ENCODE data around the gene DOP1A.

DOP1A gene

GRCh38 chr6:83113258-83113657 is 45.8 kb downstream of the DOP1A start:
- no peak overlapping the region for H3K4me3 ChIP-seq (ENCODE audit: low read depth in 1 of 2, low read length in 2 of 2)
- no peak overlapping the region for H3K27ac ChIP-seq (ENCODE audit: low read depth, low read length)
- peaks cover 13 to 35% of the 10 kb centered on the region in 2 donors for H3K36me3 ChIP-seq (ENCODE audit: control insufficient read depth in 1 of 2, insufficient read depth in 2 of 2, low read length in 2 of 2)
- no peaks in the 10 kb centered on the region for H3K4me1 ChIP-seq (ENCODE audit: control insufficient read depth in 1 of 2, insufficient read depth in 2 of 2, low read length in 2 of 2)
- H3K27me3 ChIP-seq (ENCODE audit: control insufficient read depth in 1 of 2, insufficient read depth in 2 of 2, low read length in 2 of 2): no peaks in the 10 kb centered on the region
- H3K9ac ChIP-seq (ENCODE audit: low read depth in 1 of 2, low read length in 2 of 2): no peak overlapping the region
- no peaks in the 10 kb centered on the region for H3K9me3 ChIP-seq (ENCODE audit: control insufficient read depth in 1 of 2, low read length in 2 of 2)

- Histone ChIP-seq H3K27ac (ENCODE audit: low read depth, low read length) (no peak overlapping the region), H3K4me3 (ENCODE audit: low read depth in 1 of 2, low read length in 2 of 2) (no peak overlapping the region), H3K4me1 (ENCODE audit: control insufficient read depth in 1 of 2, insufficient read depth in 2 of 2, low read length in 2 of 2) (no peaks in the 10 kb centered on the region), H3K36me3 (ENCODE audit: control insufficient read depth in 1 of 2, insufficient read depth in 2 of 2, low read length in 2 of 2) (peaks cover 12 to 33% of the 10 kb centered on the region in 2 donors), H3K9ac (ENCODE audit: low read depth in 1 of 2, low read length in 2 of 2) (no peak overlapping the region), H3K27me3 (ENCODE audit: control insufficient read depth in 1 of 2, insufficient read depth in 2 of 2, low read length in 2 of 2) (no peaks in the 10 kb centered on the region), H3K9me3 (ENCODE audit: control insufficient read depth in 1 of 2, low read length in 2 of 2) (no peaks in the 10 kb centered on the region)
These were observed 46.7 kb downstream of the DOP1A start for GRCh38 chr6:83114164-83114563.

GRCh38 chr6:83117802-83118201 is 50.3 kb downstream of the DOP1A start:
- Histone ChIP-seq H3K9ac (ENCODE audit: low read depth in 1 of 2, low read length in 2 of 2) (no peak overlapping the region), H3K27me3 (ENCODE audit: control insufficient read depth in 1 of 2, insufficient read depth in 2 of 2, low read length in 2 of 2) (no peaks in the 10 kb centered on the region), H3K27ac (ENCODE audit: low read depth, low read length) (no peak overlapping the region), H3K4me3 (ENCODE audit: low read depth in 1 of 2, low read length in 2 of 2) (no peak overlapping the region), H3K9me3 (ENCODE audit: control insufficient read depth in 1 of 2, low read length in 2 of 2) (no peaks in the 10 kb centered on the region), H3K36me3 (ENCODE audit: control insufficient read depth in 1 of 2, insufficient read depth in 2 of 2, low read length in 2 of 2) (peaks cover 12 to 27% of the 10 kb centered on the region in 2 donors), H3K4me1 (ENCODE audit: control insufficient read depth in 1 of 2, insufficient read depth in 2 of 2, low read length in 2 of 2) (no peaks in the 10 kb centered on the region)

GRCh38 chr6:83119742-83120300 is 52.4 kb downstream of the DOP1A start:
- no peaks in the 10 kb centered on the region for H3K9me3 ChIP-seq (ENCODE audit: control insufficient read depth in 1 of 2, low read length in 2 of 2)
- H3K36me3 ChIP-seq (ENCODE audit: control insufficient read depth in 1 of 2, insufficient read depth in 2 of 2, low read length in 2 of 2): peaks cover 23 to 45% of the 10 kb centered on the region in 2 donors
- no peak overlapping the region for H3K9ac ChIP-seq (ENCODE audit: low read depth in 1 of 2, low read length in 2 of 2)
- H3K27me3 ChIP-seq (ENCODE audit: control insufficient read depth in 1 of 2, insufficient read depth in 2 of 2, low read length in 2 of 2): no peaks in the 10 kb centered on the region
- no peaks in the 10 kb centered on the region for H3K4me1 ChIP-seq (ENCODE audit: control insufficient read depth in 1 of 2, insufficient read depth in 2 of 2, low read length in 2 of 2)
- H3K27ac ChIP-seq (ENCODE audit: low read depth, low read length): no peak overlapping the region
- no peak overlapping the region for H3K4me3 ChIP-seq (ENCODE audit: low read depth in 1 of 2, low read length in 2 of 2)

- no peak overlapping the region for H3K9ac ChIP-seq (ENCODE audit: low read depth in 1 of 2, low read length in 2 of 2)
- H3K36me3 ChIP-seq (ENCODE audit: control insufficient read depth in 1 of 2, insufficient read depth in 2 of 2, low read length in 2 of 2): peaks cover 40 to 74% of the 10 kb centered on the region in 2 donors
- no peaks in the 10 kb centered on the region for H3K4me1 ChIP-seq (ENCODE audit: control insufficient read depth in 1 of 2, insufficient read depth in 2 of 2, low read length in 2 of 2)
- H3K9me3 ChIP-seq (ENCODE audit: control insufficient read depth in 1 of 2, low read length in 2 of 2): no peaks in the 10 kb centered on the region
- H3K4me3 ChIP-seq (ENCODE audit: low read depth in 1 of 2, low read length in 2 of 2): no peak overlapping the region
- no peak overlapping the region for H3K27ac ChIP-seq (ENCODE audit: low read depth, low read length)
- H3K27me3 ChIP-seq (ENCODE audit: control insufficient read depth in 1 of 2, insufficient read depth in 2 of 2, low read length in 2 of 2): no peaks in the 10 kb centered on the region
These were observed 57.1 kb downstream of the DOP1A start for GRCh38 chr6:83124553-83124952.

GRCh38 chr6:83125425-83125824 is 58.0 kb downstream of the DOP1A start:
- Histone ChIP-seq H3K27me3 (ENCODE audit: control insufficient read depth in 1 of 2, insufficient read depth in 2 of 2, low read length in 2 of 2) (no peaks in the 10 kb centered on the region), H3K4me3 (ENCODE audit: low read depth in 1 of 2, low read length in 2 of 2) (no peak overlapping the region), H3K9ac (ENCODE audit: low read depth in 1 of 2, low read length in 2 of 2) (no peak overlapping the region), H3K4me1 (ENCODE audit: control insufficient read depth in 1 of 2, insufficient read depth in 2 of 2, low read length in 2 of 2) (no peaks in the 10 kb centered on the region), H3K27ac (ENCODE audit: low read depth, low read length) (no peak overlapping the region), H3K36me3 (ENCODE audit: control insufficient read depth in 1 of 2, insufficient read depth in 2 of 2, low read length in 2 of 2) (peaks cover 42 to 78% of the 10 kb centered on the region in 2 donors), H3K9me3 (ENCODE audit: control insufficient read depth in 1 of 2, low read length in 2 of 2) (no peaks in the 10 kb centered on the region)

GRCh38 chr6:83126223-83126622 is 58.8 kb downstream of the DOP1A start:
- Histone ChIP-seq H3K27ac (ENCODE audit: low read depth, low read length) (no peak overlapping the region), H3K27me3 (ENCODE audit: control insufficient read depth in 1 of 2, insufficient read depth in 2 of 2, low read length in 2 of 2) (no peaks in the 10 kb centered on the region), H3K9ac (ENCODE audit: low read depth in 1 of 2, low read length in 2 of 2) (no peak overlapping the region), H3K4me3 (ENCODE audit: low read depth in 1 of 2, low read length in 2 of 2) (no peak overlapping the region), H3K36me3 (ENCODE audit: control insufficient read depth in 1 of 2, insufficient read depth in 2 of 2, low read length in 2 of 2) (peaks cover 41 to 73% of the 10 kb centered on the region in 2 donors), H3K9me3 (ENCODE audit: control insufficient read depth in 1 of 2, low read length in 2 of 2) (no peaks in the 10 kb centered on the region), H3K4me1 (ENCODE audit: control insufficient read depth in 1 of 2, insufficient read depth in 2 of 2, low read length in 2 of 2) (no peaks in the 10 kb centered on the region)

GRCh38 chr6:83126807-83127206 is 59.3 kb downstream of the DOP1A start:
- Histone ChIP-seq H3K4me3 (ENCODE audit: low read depth in 1 of 2, low read length in 2 of 2) (no peak overlapping the region), H3K27ac (ENCODE audit: low read depth, low read length) (no peak overlapping the region), H3K36me3 (ENCODE audit: control insufficient read depth in 1 of 2, insufficient read depth in 2 of 2, low read length in 2 of 2) (peaks cover 43 to 71% of the 10 kb centered on the region in 2 donors)

GRCh38 chr6:83127258-83127657 is 59.8 kb downstream of the DOP1A start:
- Histone ChIP-seq H3K4me3 (ENCODE audit: low read depth in 1 of 2, low read length in 2 of 2) (no peak overlapping the region), H3K36me3 (ENCODE audit: control insufficient read depth in 1 of 2, insufficient read depth in 2 of 2, low read length in 2 of 2) (peaks cover 42 to 71% of the 10 kb centered on the region in 2 donors), H3K27me3 (ENCODE audit: control insufficient read depth in 1 of 2, insufficient read depth in 2 of 2, low read length in 2 of 2) (no peaks in the 10 kb centered on the region), H3K4me1 (ENCODE audit: control insufficient read depth in 1 of 2, insufficient read depth in 2 of 2, low read length in 2 of 2) (no peaks in the 10 kb centered on the region), H3K9ac (ENCODE audit: low read depth in 1 of 2, low read length in 2 of 2) (no peak overlapping the region), H3K27ac (ENCODE audit: low read depth, low read length) (no peak overlapping the region), H3K9me3 (ENCODE audit: control insufficient read depth in 1 of 2, low read length in 2 of 2) (no peaks in the 10 kb centered on the region)

More at GRCh38 chr6:83126807-83127206, 59.3 kb downstream of the DOP1A start:
- Histone ChIP-seq H3K9me3 (ENCODE audit: control insufficient read depth in 1 of 2, low read length in 2 of 2) (no peaks in the 10 kb centered on the region), H3K27me3 (ENCODE audit: control insufficient read depth in 1 of 2, insufficient read depth in 2 of 2, low read length in 2 of 2) (no peaks in the 10 kb centered on the region), H3K4me1 (ENCODE audit: control insufficient read depth in 1 of 2, insufficient read depth in 2 of 2, low read length in 2 of 2) (no peaks in the 10 kb centered on the region), H3K9ac (ENCODE audit: low read depth in 1 of 2, low read length in 2 of 2) (no peak overlapping the region)

GRCh38 chr6:83127976-83128375 is 60.5 kb downstream of the DOP1A start:
- Histone ChIP-seq H3K4me1 (ENCODE audit: control insufficient read depth in 1 of 2, insufficient read depth in 2 of 2, low read length in 2 of 2) (no peaks in the 10 kb centered on the region), H3K4me3 (ENCODE audit: low read depth in 1 of 2, low read length in 2 of 2) (no peak overlapping the region), H3K36me3 (ENCODE audit: control insufficient read depth in 1 of 2, insufficient read depth in 2 of 2, low read length in 2 of 2) (peaks cover 42 to 70% of the 10 kb centered on the region in 2 donors), H3K27ac (ENCODE audit: low read depth, low read length) (no peak overlapping the region), H3K9ac (ENCODE audit: low read depth in 1 of 2, low read length in 2 of 2) (no peak overlapping the region), H3K27me3 (ENCODE audit: control insufficient read depth in 1 of 2, insufficient read depth in 2 of 2, low read length in 2 of 2) (no peaks in the 10 kb centered on the region), H3K9me3 (ENCODE audit: control insufficient read depth in 1 of 2, low read length in 2 of 2) (no peaks in the 10 kb centered on the region)

- H3K9ac ChIP-seq (ENCODE audit: low read depth in 1 of 2, low read length in 2 of 2): no peak overlapping the region
- H3K27ac ChIP-seq (ENCODE audit: low read depth, low read length): no peak overlapping the region
- peaks cover 30 to 61% of the 10 kb centered on the region in 2 donors for H3K36me3 ChIP-seq (ENCODE audit: control insufficient read depth in 1 of 2, insufficient read depth in 2 of 2, low read length in 2 of 2)
- H3K9me3 ChIP-seq (ENCODE audit: control insufficient read depth in 1 of 2, low read length in 2 of 2): no peaks in the 10 kb centered on the region
- no peaks in the 10 kb centered on the region for H3K4me1 ChIP-seq (ENCODE audit: control insufficient read depth in 1 of 2, insufficient read depth in 2 of 2, low read length in 2 of 2)
- no peaks in the 10 kb centered on the region for H3K27me3 ChIP-seq (ENCODE audit: control insufficient read depth in 1 of 2, insufficient read depth in 2 of 2, low read length in 2 of 2)
- H3K4me3 ChIP-seq (ENCODE audit: low read depth in 1 of 2, low read length in 2 of 2): no peak overlapping the region
These were observed 64.7 kb downstream of the DOP1A start for GRCh38 chr6:83132121-83132520.

Data from duodenal mucosa (tissue), 2 donors.